ENCODE results near the gene P4HTM. TPM values are rescaled to one million over a fixed set of nuclear protein-coding genes. Genes with fewer than 3 reads are reported as not detected.
"Not testable (repeated sequence)": the region's sequence is repeated elsewhere in the genome, so short reads cannot be mapped to it uniquely, and the experiment has no call there.

Gene P4HTM
- total RNA-seq, 2 experiments from 2014 or later = 32.7 to 32.8 TPM

DNA sequence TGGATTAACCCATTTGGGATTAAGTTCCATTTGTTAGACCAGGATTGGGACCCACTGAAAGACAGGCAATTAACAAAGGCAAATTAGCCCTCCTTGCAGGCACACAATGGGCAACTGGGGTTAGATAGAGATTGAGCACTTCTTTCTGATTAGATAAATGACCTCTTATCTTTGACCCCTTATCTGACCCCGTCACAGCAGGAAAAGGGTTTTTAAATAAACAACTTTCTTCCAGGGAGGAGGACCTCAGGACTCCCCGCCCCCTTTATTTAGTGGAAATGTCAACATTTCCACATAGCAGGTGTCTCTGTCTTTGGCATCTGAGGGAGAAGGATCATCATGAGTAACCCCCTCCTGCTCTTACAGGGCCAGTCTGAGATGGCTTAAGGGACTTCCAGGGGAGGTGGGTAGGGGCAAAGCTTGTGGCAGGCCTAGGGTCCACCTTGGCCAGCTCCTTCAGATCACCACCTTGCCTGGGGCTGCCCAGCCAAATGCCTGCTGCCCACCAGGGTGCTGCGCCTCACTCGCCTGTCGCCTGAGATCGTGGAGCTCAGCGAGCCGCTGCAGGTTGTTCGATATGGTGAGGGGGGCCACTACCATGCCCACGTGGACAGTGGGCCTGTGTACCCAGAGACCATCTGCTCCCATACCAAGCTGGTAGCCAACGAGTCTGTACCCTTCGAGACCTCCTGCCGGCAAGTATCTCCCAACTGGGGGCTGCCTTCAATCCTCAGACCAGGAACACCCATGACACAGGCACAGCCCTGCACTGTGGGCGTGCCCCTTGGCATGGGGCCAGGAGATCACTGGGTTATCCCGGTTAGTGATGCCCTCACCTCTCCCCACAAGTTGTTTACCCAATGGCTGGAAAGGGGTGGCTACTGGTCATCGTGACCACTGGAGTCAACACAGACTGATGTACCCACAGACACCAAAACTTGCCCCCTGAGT lies 14.6 kb downstream of the P4HTM start:
- H3K4me3 Mint-ChIP-seq = no peak overlapping the region
- POLR2A ChIA-PET = no interaction called here

DNA sequence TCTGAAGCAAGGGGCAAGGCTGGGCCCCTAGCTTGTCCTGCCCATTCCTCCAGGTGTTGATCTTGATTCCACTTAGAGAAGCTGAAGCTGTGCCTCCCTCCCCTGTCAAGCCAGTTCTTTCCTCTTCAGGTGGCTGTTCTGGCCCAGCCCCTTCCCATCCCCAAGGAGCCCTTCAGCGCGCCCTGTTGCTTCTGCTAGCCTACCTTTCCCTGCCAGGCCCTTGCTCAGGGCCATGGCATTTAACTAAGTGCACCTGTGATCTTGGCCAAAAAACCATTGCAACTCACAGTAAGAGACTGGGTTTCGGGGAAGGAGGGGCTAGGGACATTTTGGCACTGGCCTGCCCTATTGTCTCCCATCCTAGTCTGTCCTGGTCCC lies 15.3 kb downstream of the P4HTM start:
- H3K4me3 Mint-ChIP-seq = no peak overlapping the region
- peaks cover 21% of the 10 kb centered on the region for H3K4me1 Mint-ChIP-seq (ENCODE audit: low read depth)
- no peaks in the 10 kb centered on the region for H3K9me3 Mint-ChIP-seq
- peaks cover 13% of the 10 kb centered on the region for H3K36me3 Mint-ChIP-seq
- H3K27me3 Mint-ChIP-seq = no peaks in the 10 kb centered on the region
- DNase-seq = no peak
- intact Hi-C loops (cut with micrococcal nuclease) = loop anchor here (5.0 kb wide), 1 partner anchor 88 kb away; the partner anchor contains the start of gene ARIH2
- ChIA-PET CTCF (interaction anchor here (0.6 to 4.3 kb wide), 3 partner anchors 14 to 82 kb away, joined by 3 to 65 read pairs (median 3); partner anchors contain the start of gene NDUFAF3), POLR2A (no interaction called here)
- no peak overlapping the region for H3K27ac Mint-ChIP-seq

More for the DNA sequence above, 14.6 kb downstream of the P4HTM start:
- intact Hi-C loops (cut with micrococcal nuclease) = loop anchor here (5.0 kb wide), 1 partner anchor 87 kb away; the partner anchor contains the start of gene ARIH2
- H3K36me3 Mint-ChIP-seq = peaks cover 13% of the 10 kb centered on the region
- no peaks in the 10 kb centered on the region for H3K27me3 Mint-ChIP-seq
- H3K27ac Mint-ChIP-seq = no peak overlapping the region
- CTCF ChIA-PET = interaction anchor here (0.6 kb wide), 1 partner anchor 81 kb away, joined by 3 read pairs; no protein-coding TSS in a partner anchor
- DNase-seq = no peak
- peaks cover 21% of the 10 kb centered on the region for H3K4me1 Mint-ChIP-seq (ENCODE audit: low read depth)
- no peaks in the 10 kb centered on the region for H3K9me3 Mint-ChIP-seq

DNA sequence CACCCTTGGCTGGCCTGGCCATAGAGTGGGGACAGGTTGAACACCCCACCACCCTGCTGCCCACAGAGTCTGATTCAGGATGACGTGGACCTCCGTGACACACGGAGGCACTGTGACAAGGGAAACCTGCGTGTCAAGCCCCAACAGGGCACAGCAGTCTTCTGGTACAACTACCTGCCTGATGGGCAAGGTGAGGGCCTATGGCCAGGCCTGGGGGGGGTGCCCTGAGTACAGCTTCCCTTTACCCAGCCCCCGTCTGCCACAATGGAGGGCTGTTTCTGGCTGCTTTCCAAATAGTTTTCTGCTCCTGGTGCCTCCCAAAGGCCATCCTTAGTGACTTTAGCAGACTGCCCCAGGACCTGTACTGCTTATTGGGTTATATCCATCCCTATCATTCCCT lies 16.0 kb downstream of the P4HTM start:
- intact Hi-C loops (cut with micrococcal nuclease) = loop anchor here (2.0 to 5.0 kb wide), 2 partner anchors 89 to 449 kb away; partner anchors contain the start of genes ARIH2 and PFKFB4
- no peaks in the 10 kb centered on the region for H3K9me3 Mint-ChIP-seq
- ChIA-PET POLR2A (interaction anchor here (2.4 to 7.8 kb wide), 3 partner anchors 14 to 23 kb away, joined by 20 to 135 read pairs (median 46); partner anchors contain the start of genes DALRD3, IMPDH2, NDUFAF3 and P4HTM), CTCF (interaction anchor here (0.7 to 4.7 kb wide), 4 partner anchors 15 to 19 kb away, joined by 3 to 65 read pairs (median 23); partner anchors contain the start of gene NDUFAF3)
- DNase-seq = no peak
- peak overlapping the region; percentile 95 for H3K4me3 Mint-ChIP-seq
- H3K27ac Mint-ChIP-seq = no peak overlapping the region
- H3K27me3 Mint-ChIP-seq = no peaks in the 10 kb centered on the region
- peaks cover 13% of the 10 kb centered on the region for H3K36me3 Mint-ChIP-seq
- peaks cover 21% of the 10 kb centered on the region for H3K4me1 Mint-ChIP-seq (ENCODE audit: low read depth)

DNA sequence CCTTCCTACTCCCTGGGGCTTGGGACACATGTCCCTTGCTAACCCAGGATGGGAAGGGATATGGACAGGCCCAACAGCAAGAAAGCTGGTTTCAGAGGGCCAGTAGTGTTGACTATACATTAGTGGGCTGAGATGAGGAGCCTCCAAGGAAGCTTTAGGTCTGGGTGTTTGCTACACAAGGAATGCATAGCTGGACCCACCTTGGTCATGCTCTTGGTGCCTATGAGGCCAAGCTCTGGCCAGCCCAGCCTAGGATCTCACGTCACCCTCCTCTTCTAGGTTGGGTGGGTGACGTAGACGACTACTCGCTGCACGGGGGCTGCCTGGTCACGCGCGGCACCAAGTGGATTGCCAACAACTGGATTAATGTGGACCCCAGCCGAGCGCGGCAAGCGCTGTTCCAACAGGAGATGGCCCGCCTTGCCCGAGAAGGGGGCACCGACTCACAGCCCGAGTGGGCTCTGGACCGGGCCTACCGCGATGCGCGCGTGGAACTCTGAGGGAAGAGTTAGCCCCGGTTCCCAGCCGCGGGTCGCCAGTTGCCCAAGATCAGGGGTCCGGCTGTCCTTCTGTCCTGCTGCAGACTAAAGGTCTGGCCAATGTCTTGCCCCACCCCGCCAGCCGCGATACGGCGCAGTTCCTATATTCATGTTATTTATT lies 16.5 kb downstream of the P4HTM start:
- intact Hi-C loops (cut with micrococcal nuclease) = loop anchor here (1.0 to 5.0 kb wide), 5 partner anchors 15 to 450 kb away; partner anchors contain the start of genes ARIH2 and PFKFB4
- CTCF ChIA-PET = interaction anchor here (0.6 to 4.7 kb wide), 17 partner anchors 10 to 1144 kb away, joined by 3 to 65 read pairs (median 4); partner anchors contain the start of genes DALRD3, NDUFAF3, P4HTM and QRICH1
- Mint-ChIP-seq H3K9me3 (no peaks in the 10 kb centered on the region), H3K4me1 (ENCODE audit: low read depth) (peaks cover 21% of the 10 kb centered on the region), H3K36me3 (peaks cover 15% of the 10 kb centered on the region), H3K27ac (peak overlapping the region; percentile 98), H3K27me3 (no peaks in the 10 kb centered on the region), H3K4me3 (peak overlapping the region; percentile 95)
- POLR2A ChIA-PET = interaction anchor here (0.6 to 7.8 kb wide), 10 partner anchors 11 to 342 kb away, joined by 3 to 135 read pairs (median 10); partner anchors contain the start of genes ARIH2, DALRD3, IMPDH2 and NDUFAF3
- DNase-seq = peak; percentile 28

DNA sequence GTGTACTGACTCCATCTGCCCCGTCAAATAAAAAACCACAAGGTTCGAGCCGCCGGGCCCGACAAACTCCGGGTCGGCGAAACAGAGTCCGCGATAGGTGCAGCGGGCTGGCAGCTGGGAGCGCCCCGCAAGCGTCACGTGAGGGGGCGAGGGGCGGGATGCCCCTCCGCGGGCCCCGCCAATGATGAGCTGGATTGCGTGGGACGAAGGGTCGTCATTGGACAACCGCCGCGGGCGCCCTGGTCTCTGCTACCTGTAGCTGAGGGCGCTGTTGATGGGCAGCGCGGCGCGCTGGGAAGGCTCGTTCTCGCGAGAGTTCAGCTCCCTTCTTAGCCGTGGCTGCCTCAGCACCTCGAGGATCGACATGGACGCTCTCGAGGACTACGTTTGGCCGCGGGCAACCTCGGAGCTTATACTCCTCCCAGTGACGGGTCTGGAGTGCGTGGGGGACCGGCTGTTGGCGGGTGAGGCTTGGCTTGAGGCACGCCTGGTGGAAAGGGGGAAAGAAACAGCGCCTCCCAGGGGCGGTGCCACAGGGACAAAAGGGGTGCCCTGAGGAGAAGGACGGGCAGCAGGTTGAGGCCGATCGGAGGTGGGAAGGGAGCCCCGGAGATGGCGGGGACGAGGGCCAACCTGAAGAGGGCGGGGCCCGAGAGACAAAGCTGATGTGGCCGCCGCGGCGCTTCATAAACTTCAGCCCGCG lies 17.2 kb downstream of the P4HTM start, which contains the start of gene WDR6:
WDR6 (plus strand) TSS at position 324 of the 703 bp plus-strand sequence; CDS start at position 365, 41 bp downstream.
- intact Hi-C loops (cut with micrococcal nuclease) = loop anchor here (1.0 to 5.0 kb wide), 5 partner anchors 14 to 450 kb away; partner anchors contain the start of genes ARIH2 and PFKFB4
- POLR2A ChIA-PET = interaction anchor here (0.5 to 7.8 kb wide), 13 partner anchors 12 to 462 kb away, joined by 3 to 135 read pairs (median 4); partner anchors contain the start of genes ARIH2, DALRD3, IMPDH2 and NDUFAF3
- Mint-ChIP-seq H3K4me3 (peak within 1 kb of the TSS; percentile 95), H3K4me1 (ENCODE audit: low read depth) (peaks cover 21% of the 10 kb centered on the region), H3K27me3 (no peaks in the 10 kb centered on the region), H3K36me3 (peaks cover 21% of the 10 kb centered on the region), H3K27ac (peak within 1 kb of the TSS; percentile 98), H3K9me3 (no peaks in the 10 kb centered on the region)
- peak; percentile 99 for DNase-seq
- CTCF ChIA-PET = interaction anchor here (0.6 to 4.7 kb wide), 18 partner anchors 10 to 1145 kb away, joined by 3 to 65 read pairs (median 4); partner anchors contain the start of genes DALRD3, NDUFAF3, P4HTM and QRICH1

DNA sequence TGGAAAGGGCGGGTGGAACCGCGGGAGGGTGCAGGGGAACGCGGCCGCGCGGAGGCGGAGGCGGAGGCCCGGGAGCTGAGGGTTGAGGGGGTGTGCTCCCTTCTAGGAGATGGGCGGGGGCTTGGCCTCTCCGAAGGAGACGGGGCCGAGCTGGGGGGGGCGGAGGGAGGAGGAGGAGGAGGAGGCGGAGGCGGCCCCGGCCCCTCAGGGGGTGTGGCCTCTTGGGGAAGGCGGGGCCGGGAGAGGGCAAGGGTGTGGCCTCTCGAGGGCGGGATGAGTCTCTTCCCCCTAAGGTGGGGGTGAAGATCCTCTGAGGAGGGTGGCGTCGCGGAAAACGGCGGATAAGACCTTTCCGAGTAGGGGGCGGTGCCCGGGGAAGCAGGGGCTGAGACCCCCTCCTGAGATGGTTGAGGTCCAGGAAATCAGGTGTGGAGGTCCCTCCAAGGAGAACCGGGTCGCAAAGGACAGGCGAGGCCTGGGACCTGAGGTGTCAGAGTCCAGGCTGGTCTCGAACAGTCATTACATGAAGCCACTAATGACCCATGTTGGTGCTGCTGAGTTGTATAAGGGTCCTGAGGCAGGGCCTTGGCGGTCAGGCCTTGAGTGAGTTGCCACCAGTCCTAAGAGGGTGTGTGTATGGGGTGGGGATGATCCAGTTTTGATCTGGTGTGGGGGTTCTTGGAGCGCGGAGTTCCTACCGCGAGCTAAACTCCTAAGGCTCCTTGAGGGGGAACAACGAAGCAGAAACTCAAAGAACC lies 17.9 kb downstream of the P4HTM start:
- H3K27ac Mint-ChIP-seq = peak overlapping the region; percentile 98
- DNase-seq = peak; percentile 92
- CTCF ChIA-PET = interaction anchor here (0.6 to 4.7 kb wide), 12 partner anchors 9 to 398 kb away, joined by 3 to 65 read pairs (median 11); partner anchors contain the start of genes DALRD3, NDUFAF3, P4HTM and QRICH1
- H3K36me3 Mint-ChIP-seq = peaks cover 22% of the 10 kb centered on the region
- H3K9me3 Mint-ChIP-seq = no peaks in the 10 kb centered on the region
- intact Hi-C loops (cut with micrococcal nuclease) = loop anchor here (1.0 to 5.0 kb wide), 5 partner anchors 13 to 451 kb away; partner anchors contain the start of genes ARIH2 and PFKFB4
- POLR2A ChIA-PET = interaction anchor here (1.0 to 7.8 kb wide), 9 partner anchors 12 to 404 kb away, joined by 3 to 135 read pairs (median 13); partner anchors contain the start of genes ARIH2, DALRD3, IMPDH2 and NDUFAF3
- H3K4me1 Mint-ChIP-seq (ENCODE audit: low read depth) = peaks cover 21% of the 10 kb centered on the region
- no peaks in the 10 kb centered on the region for H3K27me3 Mint-ChIP-seq
- H3K4me3 Mint-ChIP-seq = peak overlapping the region; percentile 95

DNA sequence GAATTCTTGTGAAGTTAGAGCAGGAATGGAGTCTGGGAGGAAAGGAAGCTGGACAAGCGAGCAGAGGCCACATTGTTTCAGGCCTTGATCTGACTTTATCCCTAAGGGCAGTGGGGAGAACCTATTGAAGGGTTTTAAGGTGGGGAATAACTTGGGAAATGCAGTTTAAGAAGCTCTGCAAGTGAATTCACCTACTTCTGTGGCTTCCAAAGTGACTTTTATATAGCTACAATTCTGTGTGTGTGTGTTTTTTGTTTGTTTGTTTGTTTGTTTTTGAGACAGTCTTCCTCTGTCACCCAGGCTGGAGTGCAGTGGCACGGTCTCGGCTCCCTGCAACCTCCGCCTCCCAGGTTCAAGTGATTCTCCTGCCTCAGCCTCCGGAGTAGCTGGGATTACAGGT lies 18.6 kb downstream of the P4HTM start:
- ChIA-PET CTCF (interaction anchor here (0.6 to 4.7 kb wide), 7 partner anchors 8 to 397 kb away, joined by 3 to 65 read pairs (median 19); partner anchors contain the start of genes DALRD3, IMPDH2, NDUFAF3 and P4HTM), POLR2A (interaction anchor here (2.7 to 7.8 kb wide), 2 partner anchors 11 to 18 kb away, joined by 46 to 135 read pairs; partner anchors contain the start of genes DALRD3, NDUFAF3 and P4HTM)
- H3K4me3 Mint-ChIP-seq = peak overlapping the region; percentile 95
- H3K36me3 Mint-ChIP-seq = peaks cover 22% of the 10 kb centered on the region
- H3K4me1 Mint-ChIP-seq (ENCODE audit: low read depth) = peaks cover 24% of the 10 kb centered on the region
- not testable (repeated sequence) for H3K27me3 Mint-ChIP-seq, H3K9me3 Mint-ChIP-seq, DNase-seq
- peak overlapping the region; percentile 98 for H3K27ac Mint-ChIP-seq
- intact Hi-C loops (cut with micrococcal nuclease) = loop anchor here (5.0 kb wide), 1 partner anchor 91 kb away; the partner anchor contains the start of gene ARIH2

DNA sequence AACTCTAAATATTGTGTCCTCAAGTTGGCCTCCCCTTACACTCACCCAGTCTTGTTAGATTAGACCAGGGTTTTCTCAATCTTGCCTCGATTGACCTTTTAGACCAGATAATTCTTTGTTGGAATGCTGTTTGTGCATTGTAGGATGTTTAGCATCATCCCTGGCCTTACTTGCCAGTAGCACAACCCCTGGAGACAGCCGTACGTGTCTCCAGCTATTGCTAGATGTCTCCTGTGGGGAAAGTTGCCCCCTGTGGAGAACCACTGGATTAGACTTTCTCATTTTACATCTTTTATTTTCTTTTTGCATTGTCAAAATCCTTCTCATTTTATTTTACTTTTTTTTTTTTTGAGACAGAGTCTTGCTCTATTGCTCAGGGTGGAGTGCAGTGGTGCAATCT lies 19.4 kb downstream of the P4HTM start:
- CTCF ChIA-PET = interaction anchor here (1.0 to 4.7 kb wide), 5 partner anchors 8 to 84 kb away, joined by 3 to 65 read pairs (median 24); partner anchors contain the start of genes DALRD3, IMPDH2, NDUFAF3 and QRICH1
- Mint-ChIP-seq H3K36me3 (peaks cover 22% of the 10 kb centered on the region), H3K4me3 (peak overlapping the region; percentile 37), H3K9me3 (no peaks in the 10 kb centered on the region), H3K27ac (peak overlapping the region; percentile 57), H3K4me1 (ENCODE audit: low read depth) (peaks cover 24% of the 10 kb centered on the region), H3K27me3 (no peaks in the 10 kb centered on the region)
- DNase-seq = no peak
- intact Hi-C loops (cut with micrococcal nuclease) = loop anchor here (5.0 kb wide), 1 partner anchor 92 kb away; the partner anchor contains the start of gene ARIH2
- POLR2A ChIA-PET = interaction anchor here (7.8 kb wide), 1 partner anchor 11 kb away, joined by 135 read pairs; the partner anchor contains the start of genes DALRD3 and NDUFAF3

DNA sequence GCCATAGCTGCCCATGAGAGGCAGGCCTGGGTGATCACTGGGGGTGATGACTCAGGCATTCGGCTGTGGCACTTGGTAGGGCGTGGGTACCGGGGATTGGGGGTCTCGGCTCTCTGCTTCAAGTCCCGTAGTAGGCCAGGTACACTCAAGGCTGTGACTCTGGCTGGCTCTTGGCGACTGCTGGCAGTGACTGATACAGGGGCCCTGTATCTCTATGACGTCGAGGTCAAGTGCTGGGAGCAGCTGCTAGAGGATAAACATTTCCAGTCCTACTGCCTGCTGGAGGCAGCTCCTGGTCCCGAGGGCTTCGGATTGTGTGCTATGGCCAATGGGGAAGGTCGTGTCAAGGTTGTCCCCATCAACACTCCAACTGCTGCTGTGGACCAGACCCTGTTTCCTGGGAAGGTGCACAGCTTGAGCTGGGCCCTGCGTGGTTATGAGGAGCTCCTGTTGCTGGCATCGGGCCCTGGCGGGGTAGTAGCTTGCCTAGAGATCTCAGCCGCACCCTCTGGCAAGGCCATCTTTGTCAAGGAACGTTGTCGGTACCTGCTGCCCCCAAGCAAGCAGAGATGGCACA lies 22.5 kb downstream of the P4HTM start:
- intact Hi-C loops (cut with micrococcal nuclease) = no loop called here
- Mint-ChIP-seq H3K27ac (no peak overlapping the region), H3K4me3 (no peak overlapping the region), H3K4me1 (ENCODE audit: low read depth) (peaks cover 29% of the 10 kb centered on the region), H3K36me3 (peaks cover 32% of the 10 kb centered on the region), H3K27me3 (no peaks in the 10 kb centered on the region), H3K9me3 (no peaks in the 10 kb centered on the region)
- DNase-seq = no peak
- POLR2A ChIA-PET = interaction anchor here (0.6 to 7.8 kb wide), 3 partner anchors 7 to 120 kb away, joined by 3 to 135 read pairs (median 5); partner anchors contain the start of genes DALRD3 and NDUFAF3
- CTCF ChIA-PET = interaction anchor here (1.4 to 3.4 kb wide), 4 partner anchors 9 to 25 kb away, joined by 4 to 22 read pairs (median 8); partner anchors contain the start of gene NDUFAF3
